GM12865 (cell line): ENCODE measurements around the gene EEIG1.

Experiments
- DNase-seq: peaks from one replicate; pipeline ENCODE4 v3.0.0; 2010; ENCODE audit warnings: low read depth
- H3K4me3 ChIP-seq: 2 replicates; pipeline ENCODE4 v1.5.1; 2011; ENCODE audit warnings: mild to moderate bottlenecking, low read depth, low read length, control low read depth
- CTCF ChIP-seq: IDR thresholded peaks from 2 replicates; pipeline ENCODE4 v1.5.1; 2011; ENCODE audit warnings: low read length, control low read depth, low read depth, inconsistent platforms; ENCODE audit not compliant: insufficient read depth; ENCODE audit errors: missing control alignments

Gene EEIG1

GRCh38 chr9:127966416-127967150 lies 14.2 kb downstream of the EEIG1 start:
- no peak for DNase-seq
- no peak for TF ChIP-seq CTCF
- H3K4me3 ChIP-seq = no peak overlapping the region

GRCh38 chr9:127965953-127966352 lies 14.8 kb downstream of the EEIG1 start:
- TF ChIP-seq CTCF = no peak
- H3K4me3 ChIP-seq = no peak overlapping the region
- no peak for DNase-seq

GRCh38 chr9:127963359-127964064 lies 17.3 kb downstream of the EEIG1 start:
- no peak for DNase-seq
- H3K4me3 ChIP-seq = no peak overlapping the region
- no peak for TF ChIP-seq CTCF

DNA sequence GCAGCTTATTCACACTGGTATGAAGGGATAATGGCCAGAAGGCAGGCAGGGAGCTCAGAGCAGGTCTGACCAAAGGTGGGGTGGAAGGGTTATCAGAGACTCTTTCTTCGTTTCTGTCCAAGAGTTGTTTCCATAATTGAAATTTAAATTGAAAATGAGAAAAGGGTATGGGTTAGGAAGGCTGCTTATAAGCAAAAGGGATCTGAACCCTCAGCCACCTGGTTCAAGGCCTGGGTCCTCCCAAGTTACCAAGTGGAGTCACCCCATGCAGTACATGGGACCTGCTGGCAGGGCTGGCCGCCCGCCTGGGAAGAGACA lies 17.8 kb downstream of the EEIG1 start:
- no peak for TF ChIP-seq CTCF
- DNase-seq = no peak
- H3K4me3 ChIP-seq = no peak overlapping the region

DNA sequence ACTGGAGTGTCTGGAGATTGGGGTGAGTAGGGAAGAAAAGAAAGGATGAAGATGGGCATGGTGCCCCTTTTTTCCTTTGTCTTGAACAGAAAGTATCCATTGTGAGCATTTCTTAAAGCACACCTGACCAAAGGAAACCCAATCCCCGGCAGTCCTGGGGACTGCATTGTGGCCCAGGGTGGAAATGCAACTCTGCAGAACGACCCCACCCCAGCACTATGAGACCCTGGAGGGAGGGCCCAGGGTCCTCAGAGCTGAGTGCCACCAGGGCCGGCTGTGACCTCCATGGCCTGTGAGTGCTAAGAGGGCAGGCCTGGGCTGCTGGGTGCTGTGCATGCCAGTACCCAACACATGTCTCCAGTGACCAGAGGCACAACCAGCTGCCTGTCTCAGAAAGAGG lies 18.5 kb downstream of the EEIG1 start:
- no peak overlapping the region for H3K4me3 ChIP-seq
- TF ChIP-seq CTCF = no peak
- DNase-seq = no peak

DNA sequence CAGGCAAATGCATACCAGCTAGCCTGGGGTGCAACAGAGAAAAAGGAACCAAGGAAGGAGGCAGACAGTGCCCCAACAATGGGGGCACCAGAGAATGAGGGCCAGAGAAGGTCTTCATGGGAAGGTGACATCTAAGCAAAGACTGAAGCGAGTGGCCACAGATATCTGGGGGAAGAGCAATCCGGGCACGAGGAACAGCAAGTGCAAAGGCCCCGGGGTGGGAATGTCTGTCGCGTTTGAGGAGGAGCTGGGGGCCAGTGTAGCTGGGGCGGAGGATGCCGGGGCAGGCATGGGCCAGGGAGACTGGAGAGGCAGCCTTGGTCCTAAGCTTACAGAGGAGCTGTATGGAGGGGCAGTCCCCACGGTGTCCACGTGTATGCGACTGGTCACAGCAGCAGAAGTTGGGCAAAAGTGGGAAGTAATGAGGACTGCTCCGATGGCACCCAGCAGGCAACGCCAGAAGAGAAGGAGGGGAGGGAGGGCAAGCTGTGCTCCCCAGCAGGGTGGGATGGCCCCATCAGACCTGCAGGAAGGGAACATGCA lies 19.1 kb downstream of the EEIG1 start:
- no peak overlapping the region for H3K4me3 ChIP-seq
- no peak for DNase-seq
- TF ChIP-seq CTCF = no peak
